Suprapubic skin (tissue), 4 donors: ENCODE measurements around the gene SARS1. TPM values are rescaled to one million over a fixed set of nuclear protein-coding genes. Genes with fewer than 3 reads are reported as not detected.
A peak's percentile ranks its signal among the peaks of the same experiment; 100 is the strongest.

ENCODE experiments used
- DNase-seq, 2 donors: peaks; one replicate each; pipeline ENCODE4 v3.0.0-alpha.2; 2019; ENCODE audit warnings: low spot score in 2 of 2
- H3K27ac ChIP-seq: fragments of 200-600 bp; sonication (generic); one replicate; pipeline ENCODE4 v1.5.1; 2019
- H3K27me3 ChIP-seq: fragments of 200-600 bp; sonication (generic); one replicate; pipeline ENCODE4 v1.5.1; 2019
- H3K36me3 ChIP-seq: fragments of 200-600 bp; sonication (generic); one replicate; pipeline ENCODE4 v1.5.1; 2019
- H3K4me1 ChIP-seq: fragments of 200-600 bp; sonication (generic); one replicate; pipeline ENCODE4 v1.5.1; 2019
- H3K4me3 ChIP-seq: fragments of 200-600 bp; sonication (generic); one replicate; pipeline ENCODE4 v1.5.1; 2019; ENCODE audit warnings: mild to moderate bottlenecking
- H3K9me3 ChIP-seq: fragments of 200-600 bp; sonication (generic); one replicate; pipeline ENCODE4 v1.5.1; 2019
- CTCF ChIP-seq, 2 donors: fragments of 200-600 bp in 1 of 2; fragments of 450-650 bp in 1 of 2; sonication (generic) in 1 of 2; IDR thresholded peaks; one replicate each; pipeline ENCODE4 v1.5.1; 2016 to 2019; ENCODE audit warnings: antibody characterized with exemption in 2 of 2, mild to moderate bottlenecking in 1 of 2, moderate library complexity in 1 of 2
- EP300 ChIP-seq: sonication (generic); formaldehyde crosslinking; IDR thresholded peaks from one replicate; pipeline ENCODE4 v1.6.1; 2017; ENCODE audit warnings: antibody characterized with exemption
- POLR2A ChIP-seq, 2 donors: fragments of 450-650 bp; IDR thresholded peaks; one replicate each; pipeline ENCODE4 v1.6.1; 2017; ENCODE audit warnings: antibody characterized with exemption in 2 of 2, mild to moderate bottlenecking in 2 of 2, moderate library complexity in 2 of 2
- POLR2AphosphoS5 ChIP-seq, 3 donors: sonication (generic); formaldehyde crosslinking; IDR thresholded peaks; one replicate each; pipeline ENCODE4 v1.6.1; 2017; ENCODE audit warnings: antibody characterized with exemption in 3 of 3
- WGBS: methylation state at CpG from one replicate; pipeline ENCODE4 v1.1.5; 2018; 5-methylcytosine and 5-hydroxymethylcytosine counted together
- total RNA-seq, 4 donors: library from RNA; depleted of rRNA; stranded (reverse); fragments of >200 nt; gene quantifications; one replicate each; pipeline ENCODE4 v1.1.0, GENCODE V29; 2016

Gene SARS1
- total RNA-seq, 4 donors from 2014 or later: 144 to 169 (median 160) TPM

- 83% methylated on average over 3 of the region's 29 CpGs for WGBS
- no peak overlapping the region for H3K27ac ChIP-seq
- TF ChIP-seq POLR2AphosphoS5 (IDR thresholded peaks at IDR 0.05): no peak
- no peak for TF ChIP-seq CTCF (IDR thresholded peaks at IDR 0.05)
- TF ChIP-seq EP300: no peak
- no peak for TF ChIP-seq POLR2A (IDR thresholded peaks at IDR 0.05)
- no peaks in the 10 kb centered on the region for H3K27me3 ChIP-seq
- no peak overlapping the region for H3K4me3 ChIP-seq
- no peaks in the 10 kb centered on the region for H3K9me3 ChIP-seq
- H3K36me3 ChIP-seq: peaks cover 53% of the 10 kb centered on the region
- DNase-seq: peak in 1 of 2 donors; percentile 73
- peaks cover 27% of the 10 kb centered on the region for H3K4me1 ChIP-seq
Measured at GRCh38 chr1:109268431-109269211, 54.9 kb downstream of the SARS1 start.

- peak in 1 of 2 donors; percentile 72 for DNase-seq
- TF ChIP-seq EP300 (no peak), CTCF (IDR thresholded peaks at IDR 0.05) (no peak), POLR2AphosphoS5 (IDR thresholded peaks at IDR 0.05) (no peak), POLR2A (IDR thresholded peaks at IDR 0.05) (no peak)
- WGBS: 90% methylated on average over 15 of the region's 33 CpGs
- no peaks in the 10 kb centered on the region for H3K27me3 ChIP-seq
- no peaks in the 10 kb centered on the region for H3K9me3 ChIP-seq
- H3K27ac ChIP-seq: no peak overlapping the region
- H3K36me3 ChIP-seq: peaks cover 53% of the 10 kb centered on the region
- H3K4me3 ChIP-seq: no peak overlapping the region
- H3K4me1 ChIP-seq: peaks cover 29% of the 10 kb centered on the region
Measured at GRCh38 chr1:109269212-109269980, 55.7 kb downstream of the SARS1 start.

- H3K36me3 ChIP-seq: peaks cover 48% of the 10 kb centered on the region
Measured at GRCh38 chr1:109269981-109270622, 56.4 kb downstream of the SARS1 start.

GRCh38 chr1:109270623-109271317 is 57.1 kb downstream of the SARS1 start:
- Histone ChIP-seq H3K27ac (no peak overlapping the region), H3K4me1 (peaks cover 43% of the 10 kb centered on the region), H3K27me3 (no peaks in the 10 kb centered on the region), H3K36me3 (peaks cover 43% of the 10 kb centered on the region), H3K4me3 (no peak overlapping the region), H3K9me3 (no peaks in the 10 kb centered on the region)
- peak in 1 of 2 donors; percentile 76 for DNase-seq
- WGBS: 94% methylated on average over 16 of the region's 20 CpGs
- no peak for TF ChIP-seq CTCF (IDR thresholded peaks at IDR 0.05)
- TF ChIP-seq POLR2AphosphoS5 (IDR thresholded peaks at IDR 0.05): no peak
- TF ChIP-seq EP300: no peak

More at GRCh38 chr1:109269981-109270622, 56.4 kb downstream of the SARS1 start:
- DNase-seq: peak in 1 of 2 donors; percentile 77
- TF ChIP-seq POLR2A (IDR thresholded peaks at IDR 0.05) (no peak), CTCF (IDR thresholded peaks at IDR 0.05) (no peak), POLR2AphosphoS5 (IDR thresholded peaks at IDR 0.05) (no peak), EP300 (no peak)
- 93% methylated on average over 17 of the region's 17 CpGs for WGBS
- Histone ChIP-seq H3K27ac (no peak overlapping the region), H3K27me3 (no peaks in the 10 kb centered on the region), H3K9me3 (no peaks in the 10 kb centered on the region), H3K4me3 (no peak overlapping the region), H3K4me1 (peaks cover 36% of the 10 kb centered on the region)
